Measurements from ENCODE around the gene ARL10. TPM values are rescaled to one million over a fixed set of nuclear protein-coding genes. Genes with fewer than 3 reads are reported as not detected.
A peak's percentile ranks its signal among the peaks of the same experiment; 100 is the strongest.

ARL10 gene
- total RNA-seq, 1 donor from 2014 or later, result 40.0 TPM

DNA sequence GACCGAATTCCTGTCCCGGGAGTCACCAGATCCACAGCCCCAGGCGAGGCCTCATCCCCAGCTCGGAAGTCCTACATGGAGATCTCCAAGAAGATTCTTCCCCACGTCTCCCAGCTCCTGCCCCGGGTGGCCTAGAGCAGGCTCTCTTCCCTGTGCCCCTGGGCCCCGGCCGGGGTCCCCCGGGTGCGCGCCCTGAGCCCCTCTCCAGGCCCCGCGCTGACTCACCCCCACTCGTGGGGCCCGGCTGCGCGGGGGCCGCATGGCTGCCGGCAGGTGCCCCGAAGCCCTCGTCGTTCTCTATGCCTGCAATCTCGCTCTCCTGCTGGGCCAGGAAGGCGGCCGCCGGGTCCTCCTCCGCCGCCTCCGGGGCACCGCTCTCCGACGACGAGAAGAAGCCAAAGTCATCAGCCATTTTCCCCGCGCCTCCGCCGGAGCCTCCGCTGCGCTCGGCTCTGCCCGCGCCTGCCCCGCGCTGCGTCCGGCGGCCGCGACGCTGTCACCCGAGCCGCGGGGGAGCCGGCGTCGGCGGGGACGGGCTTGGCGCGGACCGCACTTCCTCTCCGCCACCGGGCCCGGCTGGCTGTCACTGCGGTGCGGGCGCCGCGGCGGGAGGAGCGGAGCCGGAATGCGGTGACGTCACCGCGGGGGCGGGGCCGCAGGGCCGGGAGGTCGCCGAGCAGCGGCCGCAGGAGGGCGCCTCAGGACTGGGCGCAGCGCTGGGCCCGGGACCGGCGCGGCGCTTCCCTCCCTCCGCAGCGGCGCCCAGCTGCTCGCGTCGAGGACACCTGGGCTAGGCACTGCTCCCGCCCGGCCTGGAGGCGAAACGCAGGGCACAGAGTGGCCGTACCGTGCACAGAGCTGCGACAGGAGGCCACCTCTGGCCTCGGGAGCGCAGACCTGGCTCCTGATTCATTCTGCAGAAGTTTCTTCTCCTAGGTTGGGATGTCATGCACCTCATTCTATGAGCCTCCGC is 51.0 kb downstream of the ARL10 start, which contains the start of gene CLTB:
TSS of gene CLTB (minus strand) at position 588 of the 973 bp plus-strand sequence. CDS start at position 412, 176 bp downstream.
- TF ChIP-seq, protein P1, sequence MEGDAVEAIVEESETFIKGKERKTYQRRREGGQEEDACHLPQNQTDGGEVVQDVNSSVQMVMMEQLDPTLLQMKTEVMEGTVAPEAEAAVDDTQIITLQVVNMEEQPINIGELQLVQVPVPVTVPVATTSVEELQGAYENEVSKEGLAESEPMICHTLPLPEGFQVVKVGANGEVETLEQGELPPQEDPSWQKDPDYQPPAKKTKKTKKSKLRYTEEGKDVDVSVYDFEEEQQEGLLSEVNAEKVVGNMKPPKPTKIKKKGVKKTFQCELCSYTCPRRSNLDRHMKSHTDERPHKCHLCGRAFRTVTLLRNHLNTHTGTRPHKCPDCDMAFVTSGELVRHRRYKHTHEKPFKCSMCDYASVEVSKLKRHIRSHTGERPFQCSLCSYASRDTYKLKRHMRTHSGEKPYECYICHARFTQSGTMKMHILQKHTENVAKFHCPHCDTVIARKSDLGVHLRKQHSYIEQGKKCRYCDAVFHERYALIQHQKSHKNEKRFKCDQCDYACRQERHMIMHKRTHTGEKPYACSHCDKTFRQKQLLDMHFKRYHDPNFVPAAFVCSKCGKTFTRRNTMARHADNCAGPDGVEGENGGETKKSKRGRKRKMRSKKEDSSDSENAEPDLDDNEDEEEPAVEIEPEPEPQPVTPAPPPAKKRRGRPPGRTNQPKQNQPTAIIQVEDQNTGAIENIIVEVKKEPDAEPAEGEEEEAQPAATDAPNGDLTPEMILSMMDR (conservative IDR thresholded peaks at IDR 0.05), result peak; percentile 74
- Mint-ChIP-seq H3K27ac (ENCODE audit: unreplicated experiment) (no peak within 1 kb of the TSS), H3K9me3 (peaks cover 4% of the 10 kb centered on the region), H3K4me3 (peak within 1 kb of the TSS; percentile 85), H3K36me3 (ENCODE audit: low read depth) (no peaks in the 10 kb centered on the region), H3K27me3 (ENCODE audit: low read depth) (peaks cover 21% of the 10 kb centered on the region), H3K4me1 (peaks cover 14% of the 10 kb centered on the region)
- DNase-seq (ENCODE audit: low read depth, low spot score), result peak; percentile 72

GRCh38 chr5:176416965-176417364 is 51.7 kb downstream of the ARL10 start:
- Mint-ChIP-seq H3K27me3 (ENCODE audit: low read depth) (peaks cover 26% of the 10 kb centered on the region), H3K27ac (ENCODE audit: unreplicated experiment) (no peak overlapping the region), H3K9me3 (peaks cover 4% of the 10 kb centered on the region), H3K36me3 (ENCODE audit: low read depth) (no peaks in the 10 kb centered on the region), H3K4me1 (peaks cover 14% of the 10 kb centered on the region), H3K4me3 (peak overlapping the region; percentile 83)
- DNase-seq (ENCODE audit: low read depth, low spot score), result no peak
- TF ChIP-seq, protein P1 (conservative IDR thresholded peaks at IDR 0.05), result no peak

DNA sequence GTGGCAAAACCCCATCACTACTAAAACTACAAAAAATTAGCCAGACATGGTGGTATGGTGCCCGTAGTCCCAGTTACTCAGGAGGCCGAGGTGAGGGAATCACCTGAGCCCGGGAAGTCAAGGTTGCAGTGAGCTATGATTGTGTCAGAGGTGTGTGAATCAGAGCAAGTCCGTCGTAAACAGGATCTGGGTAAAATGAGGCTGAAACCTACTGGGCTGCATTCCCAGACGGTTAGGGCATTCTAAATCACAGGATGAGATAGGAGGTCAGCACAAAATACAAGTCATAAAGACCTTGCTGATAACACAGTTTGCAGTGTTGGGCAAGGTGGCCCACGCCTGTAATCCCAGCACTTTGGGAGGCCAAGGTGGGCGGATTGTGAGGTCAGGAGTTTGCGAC is 53.0 kb downstream of the ARL10 start:
- Mint-ChIP-seq H3K4me1 (peaks cover 14% of the 10 kb centered on the region), H3K9me3 (peaks cover 4% of the 10 kb centered on the region), H3K4me3 (peak overlapping the region; percentile 41), H3K27ac (ENCODE audit: unreplicated experiment) (no peak overlapping the region), H3K27me3 (ENCODE audit: low read depth) (peaks cover 34% of the 10 kb centered on the region), H3K36me3 (ENCODE audit: low read depth) (peaks cover 2% of the 10 kb centered on the region)
- DNase-seq (ENCODE audit: low read depth, low spot score), result no peak
- TF ChIP-seq, protein P1 (conservative IDR thresholded peaks at IDR 0.05), result no peak

DNA sequence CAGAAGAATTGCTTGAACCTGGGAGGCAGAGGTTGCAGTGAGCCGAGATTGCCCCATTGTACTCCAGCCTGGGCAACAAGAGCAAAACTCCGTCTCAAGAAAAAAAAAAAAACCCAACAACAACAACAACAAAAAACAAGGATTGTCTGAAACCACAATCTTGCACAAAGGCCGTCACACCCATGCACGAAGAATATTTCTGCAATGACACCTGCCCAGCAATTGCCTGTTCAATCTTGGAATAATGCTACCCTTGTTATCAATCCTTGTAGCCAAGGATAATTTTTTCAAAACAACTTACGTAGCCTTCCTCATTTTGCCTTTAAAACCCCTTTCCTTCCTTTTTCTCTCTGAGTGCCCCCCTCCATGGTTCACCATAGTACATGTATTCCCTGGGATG is 54.8 kb downstream of the ARL10 start:
- H3K9me3 Mint-ChIP-seq, result peaks cover 4% of the 10 kb centered on the region
- peaks cover 34% of the 10 kb centered on the region for H3K27me3 Mint-ChIP-seq (ENCODE audit: low read depth)
- no peak overlapping the region for H3K4me3 Mint-ChIP-seq
- TF ChIP-seq, protein P1 (conservative IDR thresholded peaks at IDR 0.05), result no peak
- no peak overlapping the region for H3K27ac Mint-ChIP-seq (ENCODE audit: unreplicated experiment)
- peaks cover 8% of the 10 kb centered on the region for H3K4me1 Mint-ChIP-seq
- DNase-seq (ENCODE audit: low read depth, low spot score), result no peak
- H3K36me3 Mint-ChIP-seq (ENCODE audit: low read depth), result peaks cover 2% of the 10 kb centered on the region

GRCh38 chr5:176420972-176421544 is 55.8 kb downstream of the ARL10 start:
- Mint-ChIP-seq H3K27me3 (ENCODE audit: low read depth) (peaks cover 34% of the 10 kb centered on the region), H3K9me3 (peaks cover 4% of the 10 kb centered on the region), H3K4me3 (no peak overlapping the region)

More at GRCh38 chr5:176420972-176421544, 55.8 kb downstream of the ARL10 start:
- TF ChIP-seq, protein P1 (conservative IDR thresholded peaks at IDR 0.05), result no peak
- Mint-ChIP-seq H3K4me1 (peaks cover 6% of the 10 kb centered on the region), H3K36me3 (ENCODE audit: low read depth) (peaks cover 7% of the 10 kb centered on the region), H3K27ac (ENCODE audit: unreplicated experiment) (no peak overlapping the region)
- no peak for DNase-seq (ENCODE audit: low read depth, low spot score)
